B cell (primary cell): ENCODE results near the gene R3HDM4. TPM values are rescaled to one million over a fixed set of nuclear protein-coding genes. Genes with fewer than 3 reads are reported as not detected.
A peak's percentile ranks its signal among the peaks of the same experiment; 100 is the strongest.

Source experiments
- ATAC-seq: fragments of 200-7000 bp; cut with Tn5 transposase; one replicate; pipeline ENCODE4 v1.10.0; 2021; ENCODE audit warnings: low read depth, mild to moderate bottlenecking, moderate number of reproducible peaks, moderate library complexity
- CTCF ChIA-PET: fragments of 350-600 bp; sonication (Branson Sonifier 250); formaldehyde crosslinking; loops from one replicate; lab custom pipeline; 2021; ENCODE audit warnings: antibody characterized with exemption, inconsistent platforms; lab: Charles Lee
- POLR2A ChIA-PET: fragments of 350-600 bp; sonication (Branson Sonifier 250); formaldehyde crosslinking; loops from one replicate; lab custom pipeline; 2021; ENCODE audit warnings: antibody characterized with exemption; lab: Charles Lee
- DNase-seq: peaks from one replicate; pipeline ENCODE4 v3.0.0; 2013
- H2AFZ ChIP-seq: 2 replicates; pipeline ENCODE4 v1.6.1; 2012; ENCODE audit warnings: mild to moderate bottlenecking, low read depth, low read length; ENCODE audit not compliant: insufficient read depth, poor library complexity, severe bottlenecking
- H3K27ac ChIP-seq, 2 donors: 1 replicate in 1 of 2; 2 replicates in 1 of 2; pipeline ENCODE4 v1.5.1; 2012 to 2013; ENCODE audit warnings: low read length in 2 of 2, mild to moderate bottlenecking in 2 of 2, moderate library complexity in 1 of 2
- H3K27me3 ChIP-seq, 4 experiments: fragments of 200-600 bp in 1 of 4; sonication (generic) in 1 of 4; replicated peaks in 1 of 4; 1 replicate in 2 of 4; 2 replicates in 2 of 4; pipeline versions ENCODE4 v1.6.1 to v1.7.0; 2013 to 2016; ENCODE audit warnings: low read length in 3 of 4, mild to moderate bottlenecking in 2 of 4, mixed read lengths in 1 of 4, moderate library complexity in 1 of 4; ENCODE audit not compliant: insufficient read depth in 4 of 4, control insufficient read depth in 3 of 4; ENCODE audit errors: control extremely low read depth in 1 of 4
- H3K36me3 ChIP-seq, 2 experiments: replicated peaks in 1 of 2; 1 replicate in 1 of 2; 2 replicates in 1 of 2; pipeline versions ENCODE4 v1.6.1 to v1.7.1; 2013; ENCODE audit warnings: low read length in 1 of 2; ENCODE audit not compliant: insufficient read depth in 2 of 2, control insufficient read depth in 1 of 2; ENCODE audit errors: control extremely low read depth in 1 of 2, extremely low read depth in 1 of 2
- H3K4me1 ChIP-seq, 2 donors: fragments of 200-600 bp in 1 of 2; sonication (generic) in 1 of 2; 1 replicate in 1 of 2; 2 replicates in 1 of 2; pipeline versions ENCODE4 v1.5.1 to v1.6.1; 2013 to 2017; ENCODE audit warnings: low read length in 2 of 2; ENCODE audit not compliant: control insufficient read depth in 2 of 2, insufficient read depth in 2 of 2
- H3K4me2 ChIP-seq: replicated peaks from 2 replicates; pipeline ENCODE3; 2012; ENCODE audit warnings: mild to moderate bottlenecking, low read depth, low read length; ENCODE audit not compliant: poor library complexity, severe bottlenecking
- H3K4me3 ChIP-seq, 5 experiments: fragments of 200-600 bp in 1 of 5; sonication (generic) in 1 of 5; 1 replicate in 3 of 5; 2 replicates in 2 of 5; pipeline versions ENCODE4 v1.5.1 to v1.7.0; 2011 to 2016; ENCODE audit warnings: low read length in 4 of 5, mild to moderate bottlenecking in 4 of 5, low read depth in 2 of 5, control low read depth in 1 of 5, moderate library complexity in 1 of 5; ENCODE audit not compliant: insufficient read depth in 1 of 5; ENCODE audit errors: control extremely low read depth in 1 of 5, extremely low read depth in 1 of 5
- H3K79me2 ChIP-seq: fragments of 200-600 bp; sonication (generic); one replicate; pipeline ENCODE4 v1.6.0; 2016; ENCODE audit warnings: low read length; ENCODE audit not compliant: control insufficient read depth, insufficient read depth
- H3K9ac ChIP-seq: fragments of 200-600 bp; sonication (generic); 2 replicates; pipeline ENCODE4 v1.6.1; 2017; ENCODE audit warnings: mild to moderate bottlenecking, low read length, moderate library complexity
- H3K9me3 ChIP-seq, 3 donors: one replicate each; pipeline versions ENCODE4 v1.6.1 to v1.7.1; 2013; ENCODE audit warnings: low read length in 2 of 3; ENCODE audit not compliant: control insufficient read depth in 2 of 3, insufficient read depth in 1 of 3; ENCODE audit errors: control extremely low read depth in 1 of 3
- H4K20me1 ChIP-seq: 2 replicates; pipeline ENCODE4 v1.6.0; 2012; ENCODE audit warnings: mild to moderate bottlenecking, low read length; ENCODE audit not compliant: insufficient read depth, control insufficient read depth, poor library complexity, severe bottlenecking
- H3K27ac Mint-ChIP-seq: one replicate; pipeline ENCODE4 v1.8.0; 2021; ENCODE audit warnings: mixed read lengths
- H3K27me3 Mint-ChIP-seq: one replicate; pipeline ENCODE4 v1.8.0; 2021; ENCODE audit warnings: mixed read lengths
- H3K4me1 Mint-ChIP-seq: one replicate; pipeline ENCODE4 v1.8.0; 2021; ENCODE audit warnings: mixed read lengths
- H3K4me3 Mint-ChIP-seq: one replicate; pipeline ENCODE4 v1.8.0; 2021; ENCODE audit warnings: mixed read lengths
- H3K9me3 Mint-ChIP-seq: one replicate; pipeline ENCODE4 v1.8.0; 2022; ENCODE audit warnings: mixed read lengths; ENCODE audit not compliant: insufficient read depth
- CTCF ChIP-seq: fragments of 200-600 bp; IDR thresholded peaks from one replicate; pipeline ENCODE4 v1.8.0; 2022; ENCODE audit warnings: antibody characterized with exemption, mild to moderate bottlenecking
- EZH2 ChIP-seq: IDR thresholded peaks from 2 replicates; pipeline ENCODE4 v1.6.1; 2012; ENCODE audit warnings: borderline replicate concordance, low read depth, mild to moderate bottlenecking, moderate library complexity, low read length; ENCODE audit not compliant: insufficient read depth, poor library complexity, severe bottlenecking
- WGBS: methylation state at CpG from one replicate; pipeline ENCODE4 v1.1.5; 2013; ENCODE audit warnings: missing lambda C conversion rate; ENCODE audit not compliant: insufficient coverage; 5-methylcytosine and 5-hydroxymethylcytosine counted together
- intact Hi-C: fragments of 100-400 bp; cut with micrococcal nuclease; formaldehyde crosslinking; loops from one replicate; pipeline ENCODE4 v1.10.0; 2022
- polyA plus RNA-seq: library from polyadenylated mRNA; depleted of rRNA; stranded (reverse); fragments of >200 nt; gene quantifications from 2 replicates; pipeline ENCODE4 v1.2.3, GENCODE V29; 2012
- total RNA-seq, 2 donors: library from RNA; stranded (reverse); fragments of 120-200 nt in 1 of 2; gene quantifications; 1 replicate in 1 of 2; 2 replicates in 1 of 2; pipeline versions ENCODE4 v1.2.3 to v1.2.4, GENCODE V29; 2013 to 2022

The R3HDM4 gene
- total and polyA plus RNA-seq, 2 donors (not counting 1 experiment from before 2014, with no cell fraction given): 168 to 176 TPM

GRCh38 chr19:912181-913079 is 589 bp downstream of the R3HDM4 start:
- peak overlapping the region; percentile 84 for H3K4me3 Mint-ChIP-seq
- H3K4me1 Mint-ChIP-seq: peaks cover 36% of the 10 kb centered on the region
- no peak for TF ChIP-seq CTCF
- no peak for TF ChIP-seq EZH2
- intact Hi-C loops: no loop called here
- DNase-seq (no peak), ATAC-seq (no peak)
- ChIA-PET POLR2A (no interaction called here), CTCF (interaction anchor here (2.7 kb wide), 1 partner anchor 49 kb away, joined by 13 read pairs; no protein-coding TSS in a partner anchor)
- peak overlapping the region; percentile 87 for H3K27ac Mint-ChIP-seq
- Histone ChIP-seq H3K9ac (peak overlapping the region; percentile 93), H3K27me3 (peaks cover 0 to 19% (median 2%) of the 10 kb centered on the region in 4 experiments), H3K79me2 (peaks cover 53% of the 10 kb centered on the region), H3K4me2 (peak overlapping the region; percentile 76), H3K27ac (peak overlapping the region; percentile 94 to 96), H3K36me3 (peaks cover 0 to 2% of the 10 kb centered on the region in 2 experiments), H4K20me1 (peaks cover 4% of the 10 kb centered on the region), H3K4me1 (peaks cover 47 to 62% of the 10 kb centered on the region in 2 donors), H2AFZ (no peak overlapping the region), H3K9me3 (peaks cover 0 to 8% (median 0%) of the 10 kb centered on the region in 3 donors), H3K4me3 (peak overlapping the region in 4 of 5 experiments; percentile 79 to 91 (median 86))
- peaks cover 3% of the 10 kb centered on the region for H3K27me3 Mint-ChIP-seq
- H3K9me3 Mint-ChIP-seq: no peaks in the 10 kb centered on the region
- WGBS: under 1% methylated on average over 22 of the region's 69 CpGs
